Fibroblast of the aortic adventitia (primary cell): ENCODE measurements around the gene NFATC4. TPM values are rescaled to one million over a fixed set of nuclear protein-coding genes. Genes with fewer than 3 reads are reported as not detected.
A peak's percentile ranks its signal among the peaks of the same experiment; 100 is the strongest.

Source experiments
- DNase-seq: peaks from one replicate; pipeline ENCODE4 v3.0.0-alpha.2; 2010; ENCODE audit warnings: low read depth
- H3K4me3 ChIP-seq: 2 replicates; pipeline ENCODE4 v1.5.1; 2011; ENCODE audit warnings: low read depth, mild to moderate bottlenecking, control low read depth, low read length, moderate library complexity
- CTCF ChIP-seq: IDR thresholded peaks from 2 replicates; pipeline ENCODE4 v1.5.1; 2011; ENCODE audit warnings: mild to moderate bottlenecking, low read length, control low read depth, inconsistent platforms; ENCODE audit not compliant: insufficient read depth
- small RNA-seq: library from RNA; depleted of rRNA; stranded (forward); fragments of <200 nt; gene quantifications from one replicate; pipeline ENCODE3, GENCODE V24; 2012
- total RNA-seq: library from RNA; depleted of rRNA; stranded (reverse); fragments of >200 nt; gene quantifications from 2 replicates; pipeline ENCODE4 v1.2.3, GENCODE V29; 2012; ENCODE audit warnings: low replicate concordance

The NFATC4 gene
- total RNA-seq, 1 donor, result 77.9 TPM

GRCh38 chr14:24428628-24429394 is 60.8 kb downstream of the NFATC4 start:
- no peak for TF ChIP-seq CTCF
- peak overlapping the region; percentile 54 for H3K4me3 ChIP-seq
- DNase-seq, result no peak

Small RNA genes within 50 kb of the gene (small RNA-seq; reads per million reads assigned to genes)
- not detected for gene RF00026

Other genes starting within 250 kb of the NFATC4 start
- gene FITM1, start 237.5 kb upstream of the NFATC4 start, total RNA-seq, result 0.18 TPM in 1 of 2 replicates, not detected in the other
- 84.8 and 117 TPM in 2 replicates for gene PSME1, start 232.0 kb upstream of the NFATC4 start, total RNA-seq
- gene EMC9, start 226.6 kb upstream of the NFATC4 start, total RNA-seq, result 3.8 and 11.9 TPM in 2 replicates
- gene PSME2, start 221.6 kb upstream of the NFATC4 start, total RNA-seq, result 33.4 and 78.3 TPM in 2 replicates
- gene RNF31, start 220.7 kb upstream of the NFATC4 start, total RNA-seq, result 51.1 and 165 TPM in 2 replicates
- 43.8 and 63.1 TPM in 2 replicates for gene IRF9, start 206.9 kb upstream of the NFATC4 start, total RNA-seq
- gene REC8, start 196.1 kb upstream of the NFATC4 start, total RNA-seq, result 1.9 and 4.2 TPM in 2 replicates
- 44.0 and 52.0 TPM in 2 replicates for gene IPO4, start 179.4 kb upstream of the NFATC4 start, total RNA-seq
- gene TM9SF1, start 172.7 kb upstream of the NFATC4 start, total RNA-seq, result 50.9 and 73.9 TPM in 2 replicates
- 0.27 TPM in 1 of 2 replicates, not detected in the other for gene TSSK4, start 162.5 kb upstream of the NFATC4 start, total RNA-seq
- 70.7 and 159 TPM in 2 replicates for gene CHMP4A, start 154.7 kb upstream of the NFATC4 start, total RNA-seq
- gene MDP1, start 152.1 kb upstream of the NFATC4 start, total RNA-seq, result 11.8 and 23.2 TPM in 2 replicates
- gene NEDD8, start 135.8 kb upstream of the NFATC4 start, total RNA-seq, result 38.8 and 136 TPM in 2 replicates
- 53.6 and 207 TPM in 2 replicates for gene GMPR2, start 135.3 kb upstream of the NFATC4 start, total RNA-seq
- 53.0 and 60.5 TPM in 2 replicates for gene TINF2, start 125.6 kb upstream of the NFATC4 start, total RNA-seq
- gene TGM1, start 105.0 kb upstream of the NFATC4 start, total RNA-seq, result 0.36 and 6.1 TPM in 2 replicates
- gene RABGGTA, start 96.6 kb upstream of the NFATC4 start, total RNA-seq, result 21.2 and 26.7 TPM in 2 replicates
- gene DHRS1, start 68.4 kb upstream of the NFATC4 start, total RNA-seq, result 8.7 and 20.7 TPM in 2 replicates
- 16.4 and 19.6 TPM in 2 replicates for gene NOP9, start 68.3 kb upstream of the NFATC4 start, total RNA-seq
- 1.9 and 4.2 TPM in 2 replicates for gene CIDEB, start 60.2 kb upstream of the NFATC4 start, total RNA-seq
- 3.5 and 18.6 TPM in 2 replicates for gene LTB4R2, start 58.0 kb upstream of the NFATC4 start, total RNA-seq
- gene LTB4R, start 56.7 kb upstream of the NFATC4 start, total RNA-seq, result 0.98 and 1.5 TPM in 2 replicates
- 1.2 and 6.3 TPM in 2 replicates for gene ADCY4, start 33.1 kb upstream of the NFATC4 start, total RNA-seq
- 0.99 and 3.0 TPM in 2 replicates for gene RIPK3, start 28.2 kb upstream of the NFATC4 start, total RNA-seq
- 14.1 and 45.1 TPM in 2 replicates for gene NYNRIN, start 30.8 kb downstream of the NFATC4 start, total RNA-seq
- gene CBLN3, start 61.5 kb downstream of the NFATC4 start, total RNA-seq, result 5.9 and 6.2 TPM in 2 replicates
- 37.1 and 39.8 TPM in 2 replicates for gene KHNYN, start 61.8 kb downstream of the NFATC4 start, total RNA-seq
- gene SDR39U1, start 74.6 kb downstream of the NFATC4 start, total RNA-seq, result 12.6 and 13.7 TPM in 2 replicates
- not detected in 2 replicates for gene CMA1, start 140.1 kb downstream of the NFATC4 start, total RNA-seq
- gene CTSG, start 208.1 kb downstream of the NFATC4 start, total RNA-seq, result not detected in 2 replicates
- not detected in 2 replicates for gene GZMH, start 241.5 kb downstream of the NFATC4 start, total RNA-seq